ENCODE results near the gene PIM1.

PIM1 gene

GRCh38 chr6:37131104-37131959 is 38.6 kb upstream of the PIM1 start:
- no peaks in the 10 kb centered on the region for H4K20me1 ChIP-seq (ENCODE audit: insufficient read depth, low read length)
- H3K9me3 ChIP-seq (ENCODE audit: insufficient read depth, low read length), result no peaks in the 10 kb centered on the region
- H3K36me3 ChIP-seq (replicated peaks; ENCODE audit: low read depth, low read length), result no peaks in the 10 kb centered on the region
- no peaks in the 10 kb centered on the region for H3K27me3 ChIP-seq (ENCODE audit: low read depth, low read length)
- H3K4me2 ChIP-seq (ENCODE audit: low read length), result no peak overlapping the region
- H3K27ac ChIP-seq (ENCODE audit: low read length), result no peak overlapping the region
- H3K9ac ChIP-seq (ENCODE audit: low read length), result no peak overlapping the region
- H3K4me1 ChIP-seq (ENCODE audit: low read length), result peaks cover 60% of the 10 kb centered on the region
- peaks cover 21% of the 10 kb centered on the region for H3K79me2 ChIP-seq (ENCODE audit: low read length)
- H3K4me3 ChIP-seq (ENCODE audit: low read length), result no peak overlapping the region
- no peak overlapping the region for H2AFZ ChIP-seq (ENCODE audit: low read depth, low read length)
- TF ChIP-seq CTCF (IDR thresholded peaks at IDR 0.05; ENCODE audit: low read depth, low read length), result no peak
- TF ChIP-seq EZH2phosphoT487 (IDR thresholded peaks at IDR 0.05; ENCODE audit: low read depth), result no peak

GRCh38 chr6:37131960-37132253 is 38.0 kb upstream of the PIM1 start:
- H3K79me2 ChIP-seq (ENCODE audit: low read length), result peaks cover 27% of the 10 kb centered on the region
- no peaks in the 10 kb centered on the region for H3K9me3 ChIP-seq (ENCODE audit: insufficient read depth, low read length)
- H3K27me3 ChIP-seq (ENCODE audit: low read depth, low read length), result no peaks in the 10 kb centered on the region
- no peak overlapping the region for H3K27ac ChIP-seq (ENCODE audit: low read length)
- H3K4me2 ChIP-seq (ENCODE audit: low read length), result no peak overlapping the region
- no peak overlapping the region for H3K9ac ChIP-seq (ENCODE audit: low read length)
- no peak overlapping the region for H3K4me3 ChIP-seq (ENCODE audit: low read length)
- no peak overlapping the region for H2AFZ ChIP-seq (ENCODE audit: low read depth, low read length)
- peaks cover 65% of the 10 kb centered on the region for H3K4me1 ChIP-seq (ENCODE audit: low read length)
- no peaks in the 10 kb centered on the region for H4K20me1 ChIP-seq (ENCODE audit: insufficient read depth, low read length)
- TF ChIP-seq EZH2phosphoT487 (IDR thresholded peaks at IDR 0.05; ENCODE audit: low read depth) (no peak), CTCF (IDR thresholded peaks at IDR 0.05; ENCODE audit: low read depth, low read length) (no peak)
- H3K36me3 ChIP-seq (replicated peaks; ENCODE audit: low read depth, low read length), result no peaks in the 10 kb centered on the region

GRCh38 chr6:37134036-37134395 is 35.9 kb upstream of the PIM1 start:
- Histone ChIP-seq H3K9me3 (ENCODE audit: insufficient read depth, low read length) (no peaks in the 10 kb centered on the region), H3K79me2 (ENCODE audit: low read length) (peaks cover 36% of the 10 kb centered on the region), H3K4me1 (ENCODE audit: low read length) (peaks cover 73% of the 10 kb centered on the region), H2AFZ (ENCODE audit: low read depth, low read length) (no peak overlapping the region), H3K4me3 (ENCODE audit: low read length) (no peak overlapping the region), H3K27me3 (ENCODE audit: low read depth, low read length) (no peaks in the 10 kb centered on the region), H4K20me1 (ENCODE audit: insufficient read depth, low read length) (no peaks in the 10 kb centered on the region), H3K9ac (ENCODE audit: low read length) (no peak overlapping the region), H3K27ac (ENCODE audit: low read length) (no peak overlapping the region), H3K36me3 (replicated peaks; ENCODE audit: low read depth, low read length) (no peaks in the 10 kb centered on the region), H3K4me2 (ENCODE audit: low read length) (no peak overlapping the region)
- no peak for TF ChIP-seq CTCF (IDR thresholded peaks at IDR 0.05; ENCODE audit: low read depth, low read length)
- no peak for TF ChIP-seq EZH2phosphoT487 (IDR thresholded peaks at IDR 0.05; ENCODE audit: low read depth)

GRCh38 chr6:37134396-37135191 is 35.4 kb upstream of the PIM1 start:
- H4K20me1 ChIP-seq (ENCODE audit: insufficient read depth, low read length), result no peaks in the 10 kb centered on the region
- H3K27ac ChIP-seq (ENCODE audit: low read length), result peak overlapping the region; percentile 61
- H3K4me3 ChIP-seq (ENCODE audit: low read length), result peak overlapping the region; percentile 19; the same call in 1 of the 2 replicates
- peak overlapping the region; percentile 48; the same call in 1 of the 2 replicates for H3K9ac ChIP-seq (ENCODE audit: low read length)
- H3K4me2 ChIP-seq (ENCODE audit: low read length), result peak overlapping the region; percentile 59
- TF ChIP-seq EZH2phosphoT487 (IDR thresholded peaks at IDR 0.05; ENCODE audit: low read depth), result no peak
- no peak for TF ChIP-seq CTCF (IDR thresholded peaks at IDR 0.05; ENCODE audit: low read depth, low read length)
- H3K27me3 ChIP-seq (ENCODE audit: low read depth, low read length), result no peaks in the 10 kb centered on the region
- H3K9me3 ChIP-seq (ENCODE audit: insufficient read depth, low read length), result no peaks in the 10 kb centered on the region
- peaks cover 74% of the 10 kb centered on the region for H3K4me1 ChIP-seq (ENCODE audit: low read length)
- peaks cover 39% of the 10 kb centered on the region for H3K79me2 ChIP-seq (ENCODE audit: low read length)
- no peaks in the 10 kb centered on the region for H3K36me3 ChIP-seq (replicated peaks; ENCODE audit: low read depth, low read length)
- peak overlapping the region; percentile 73 for H2AFZ ChIP-seq (ENCODE audit: low read depth, low read length)

Measured in OCI-LY3 (cell line).